Heart left ventricle (tissue), 13 donors: Measurements from ENCODE around the gene PXK.

Experiments
- POLR2A ChIP-seq, 2 donors: fragments of 450-650 bp; IDR thresholded peaks; one replicate each; pipeline ENCODE4 v1.6.1; 2017; ENCODE audit warnings: antibody characterized with exemption in 2 of 2, mild to moderate bottlenecking in 2 of 2, moderate library complexity in 2 of 2
- TF ChIP-seq, protein P1 (sequence below), 12 donors: fragments of 200-600 bp; sonication (generic) in 4 of 12; IDR thresholded peaks; one replicate each; pipeline versions ENCODE4 v1.5.0 to v1.8.0; 2018 to 2022; ENCODE audit warnings: antibody characterized with exemption in 12 of 12, mild to moderate bottlenecking in 5 of 12
- donor health status: ischemic (EF 13 %, LVEDD 7.1; RV severe dilation, severe dysfunction).
- donor health status: DM: no; HTN: yes; CAD: no.
- donor health status: DM: no; HTN: no; CAD: no.
- donor health status: ischemic (EF 25% LVEDD 6.9; RV normal size, moderate dysfunction).
- donor health status: ischemic (EF 25% LVEDD 5.7; RV mildly dilated, moderate dysfunction).
- donor health status: ischemic (EF 35%, LVEDD 5.7; RV mildly dilated, moderate dysfunction).
- donor health status: nonischemic (EF 11% LVEDD 7.7; RV severe dilation, severe dysfunction).
- donor health status: DM: yes; HTN: yes; CAD: no.
- donor health status: PGD.
- donor health status: ischemic (EF 29% LVEDD 5.4; RV normal size, mild dysfunction).
- donor health status: nonischemic (EF 23%, LVEDD 6.1; RV moderate dilation, normal function).

DNA sequence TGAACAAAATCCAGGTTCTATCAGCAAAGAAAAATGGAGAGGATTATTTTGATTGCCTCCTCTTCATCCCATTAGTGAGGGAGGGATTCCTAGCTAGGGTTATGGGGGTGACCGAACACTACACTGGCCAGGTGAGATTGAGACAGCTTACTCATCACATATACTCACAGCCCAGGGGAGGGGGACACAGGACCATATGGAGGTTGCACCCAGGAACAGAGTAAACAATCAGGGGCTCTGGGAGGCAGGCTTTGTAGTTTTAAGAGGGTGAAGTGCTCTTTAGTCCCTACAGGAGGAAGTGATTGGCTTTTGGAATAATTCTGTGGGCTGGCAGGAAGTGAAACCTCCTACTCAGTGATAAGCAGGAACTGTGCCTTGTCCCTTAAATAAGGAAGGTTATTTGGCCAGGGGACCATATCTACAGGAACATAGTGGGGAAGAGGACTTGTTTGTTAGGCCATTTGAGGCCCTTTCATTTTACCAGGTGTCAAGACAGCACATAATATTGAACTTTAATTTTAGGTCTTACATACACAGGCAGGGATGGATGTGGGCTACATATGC lies 141.7 kb downstream of the PXK start:
- no peak for TF ChIP-seq POLR2A (IDR thresholded peaks at IDR 0.05)
- TF ChIP-seq, protein P1, sequence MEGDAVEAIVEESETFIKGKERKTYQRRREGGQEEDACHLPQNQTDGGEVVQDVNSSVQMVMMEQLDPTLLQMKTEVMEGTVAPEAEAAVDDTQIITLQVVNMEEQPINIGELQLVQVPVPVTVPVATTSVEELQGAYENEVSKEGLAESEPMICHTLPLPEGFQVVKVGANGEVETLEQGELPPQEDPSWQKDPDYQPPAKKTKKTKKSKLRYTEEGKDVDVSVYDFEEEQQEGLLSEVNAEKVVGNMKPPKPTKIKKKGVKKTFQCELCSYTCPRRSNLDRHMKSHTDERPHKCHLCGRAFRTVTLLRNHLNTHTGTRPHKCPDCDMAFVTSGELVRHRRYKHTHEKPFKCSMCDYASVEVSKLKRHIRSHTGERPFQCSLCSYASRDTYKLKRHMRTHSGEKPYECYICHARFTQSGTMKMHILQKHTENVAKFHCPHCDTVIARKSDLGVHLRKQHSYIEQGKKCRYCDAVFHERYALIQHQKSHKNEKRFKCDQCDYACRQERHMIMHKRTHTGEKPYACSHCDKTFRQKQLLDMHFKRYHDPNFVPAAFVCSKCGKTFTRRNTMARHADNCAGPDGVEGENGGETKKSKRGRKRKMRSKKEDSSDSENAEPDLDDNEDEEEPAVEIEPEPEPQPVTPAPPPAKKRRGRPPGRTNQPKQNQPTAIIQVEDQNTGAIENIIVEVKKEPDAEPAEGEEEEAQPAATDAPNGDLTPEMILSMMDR (IDR thresholded peaks at IDR 0.05) = no peak
